ENCODE measurements around the gene ZNF239. TPM values are rescaled to one million over a fixed set of nuclear protein-coding genes. Genes with fewer than 3 reads are reported as not detected.

Gene ZNF239
- total and polyA plus RNA-seq, 2 of the 4 experiments (the other 2 are of a cell fraction): 7.4 to 12.7 TPM

DNA sequence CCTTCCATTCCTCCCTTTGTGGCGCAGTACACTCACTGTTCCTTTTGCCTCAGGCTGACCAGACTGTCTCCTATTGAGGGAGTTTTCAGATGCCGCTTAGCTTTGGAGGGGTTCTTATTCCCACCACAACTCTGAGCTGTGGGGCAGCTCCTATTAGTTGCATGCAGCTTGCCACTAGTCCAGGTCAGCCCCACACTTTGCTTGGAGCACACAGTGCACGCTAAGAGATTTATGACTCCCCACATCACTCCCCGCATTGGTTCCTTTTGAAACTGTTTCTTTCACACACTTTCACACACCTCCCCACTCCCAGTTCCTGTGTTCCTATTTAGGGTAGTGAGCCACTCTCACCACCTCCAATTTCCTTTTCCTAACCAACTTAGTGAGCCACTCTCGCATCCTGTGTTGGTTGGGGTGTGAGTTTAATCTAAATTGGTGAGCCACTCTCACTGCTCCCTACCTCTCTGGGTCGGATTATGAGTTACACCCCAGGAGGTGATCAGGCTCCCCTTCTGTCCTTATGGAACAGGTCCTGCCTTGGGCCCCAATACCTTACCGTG lies 21.4 kb upstream of the ZNF239 start:
- no peak overlapping the region for H3K4me3 ChIP-seq (ENCODE audit: insufficient read depth, low read depth, low read length)
- WGBS, 2 experiments (ENCODE audit: extremely low coverage in 2 of 2, insufficient read length in 1 of 2): 50% methylated on average over 1 of the region's 7 CpGs; no CpG with 5 or more reads in 1 of the 2 experiments
- no TSS peak for BruUV-seq (replicated peaks)

More for the DNA sequence above, 21.4 kb upstream of the ZNF239 start:
- Histone ChIP-seq H3K36me3 (ENCODE audit: control insufficient read depth, insufficient read depth, low read length) (no peaks in the 10 kb centered on the region), H3K27ac (ENCODE audit: insufficient read depth, low read length) (no peak overlapping the region), H4K5ac (ENCODE audit: low read depth, low read length) (0 out of 2 replicates have a peak overlapping the region, but pooled peaks have one; percentile 1), H2AK5ac (ENCODE audit: low read depth, low read length) (no peak overlapping the region), H2BK120ac (ENCODE audit: low read depth, low read length) (no peak overlapping the region), H3K9ac (ENCODE audit: low read depth, low read length) (no peak overlapping the region), H4K8ac (ENCODE audit: low read depth in 2 of 2, low read length in 2 of 2) (peak overlapping the region; percentile 88 to 93; a peak in 3 of 4 replicates), H3K79me1 (ENCODE audit: low read depth in 1 of 2, low read length in 2 of 2) (no peaks in the 10 kb centered on the region), H2AK9ac (replicated peaks; ENCODE audit: low read depth, low read length, poor library complexity) (no peak overlapping the region), H2BK20ac (ENCODE audit: low read depth, low read length) (no peak overlapping the region), H3K4me2 (ENCODE audit: low read depth, low read length) (peak overlapping the region; percentile 97; the same call in 1 of the 2 replicates), H4K91ac (ENCODE audit: insufficient read depth, low read depth, low read length) (no peak overlapping the region), H3K23ac (ENCODE audit: low read depth, low read length) (no peak overlapping the region), H3K27me3 (ENCODE audit: control insufficient read depth, insufficient read depth, low read length) (peaks cover 3% of the 10 kb centered on the region), H2AFZ (replicated peaks; ENCODE audit: low read length, poor library complexity) (peak overlapping the region; percentile 93), H2BK5ac (ENCODE audit: low read depth, low read length, poor library complexity, severe bottlenecking) (no peak overlapping the region), H3K4ac (ENCODE audit: low read depth, low read length) (no peak overlapping the region), H3K18ac (ENCODE audit: low read depth, low read length) (no peak overlapping the region), H4K20me1 (ENCODE audit: insufficient read depth, low read length) (no peaks in the 10 kb centered on the region), H3K56ac (ENCODE audit: extremely low read depth, insufficient read depth, low read length) (no peak overlapping the region), H3K9me1 (ENCODE audit: insufficient read depth, low read length) (no peaks in the 10 kb centered on the region), H2BK15ac (ENCODE audit: low read depth, low read length) (no peak overlapping the region), H3K14ac (replicated peaks; ENCODE audit: low read depth, low read length) (no peak overlapping the region), H3K4me1 (ENCODE audit: control insufficient read depth, insufficient read depth, low read length) (peaks cover 3% of the 10 kb centered on the region; the same call in 1 of the 2 replicates), H3K9me3 (ENCODE audit: control insufficient read depth, insufficient read depth, low read length) (peaks cover 12% of the 10 kb centered on the region)
- intact Hi-C loops (cut with micrococcal nuclease): no loop called here
- in situ Hi-C loops (cut with MboI; ENCODE audit: low sequenced_read_pairs): no loop called here
- ChIA-PET POLR2A (ENCODE audit: unreplicated experiment) (no interaction called here), CTCF (no interaction called here)
- no peak for DNase-seq
- peak; percentile 46 for ATAC-seq (ENCODE audit: low read depth)
- TF ChIP-seq, protein P1, sequence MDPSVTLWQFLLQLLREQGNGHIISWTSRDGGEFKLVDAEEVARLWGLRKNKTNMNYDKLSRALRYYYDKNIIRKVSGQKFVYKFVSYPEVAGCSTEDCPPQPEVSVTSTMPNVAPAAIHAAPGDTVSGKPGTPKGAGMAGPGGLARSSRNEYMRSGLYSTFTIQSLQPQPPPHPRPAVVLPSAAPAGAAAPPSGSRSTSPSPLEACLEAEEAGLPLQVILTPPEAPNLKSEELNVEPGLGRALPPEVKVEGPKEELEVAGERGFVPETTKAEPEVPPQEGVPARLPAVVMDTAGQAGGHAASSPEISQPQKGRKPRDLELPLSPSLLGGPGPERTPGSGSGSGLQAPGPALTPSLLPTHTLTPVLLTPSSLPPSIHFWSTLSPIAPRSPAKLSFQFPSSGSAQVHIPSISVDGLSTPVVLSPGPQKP (IDR thresholded peaks at IDR 0.05; ENCODE audit: borderline replicate concordance, low read depth, low read length): no peak
- TF ChIP-seq RFX5 (IDR thresholded peaks at IDR 0.05; ENCODE audit: low read depth, low read length) (no peak), MAZ (IDR thresholded peaks at IDR 0.05; ENCODE audit: borderline replicate concordance, low read depth, low read length) (no peak), SMC3 (IDR thresholded peaks at IDR 0.05; ENCODE audit: low read depth, low read length) (no peak)
- TF ChIP-seq, protein P2, sequence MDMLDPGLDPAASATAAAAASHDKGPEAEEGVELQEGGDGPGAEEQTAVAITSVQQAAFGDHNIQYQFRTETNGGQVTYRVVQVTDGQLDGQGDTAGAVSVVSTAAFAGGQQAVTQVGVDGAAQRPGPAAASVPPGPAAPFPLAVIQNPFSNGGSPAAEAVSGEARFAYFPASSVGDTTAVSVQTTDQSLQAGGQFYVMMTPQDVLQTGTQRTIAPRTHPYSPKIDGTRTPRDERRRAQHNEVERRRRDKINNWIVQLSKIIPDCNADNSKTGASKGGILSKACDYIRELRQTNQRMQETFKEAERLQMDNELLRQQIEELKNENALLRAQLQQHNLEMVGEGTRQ (IDR thresholded peaks at IDR 0.05; ENCODE audit: low read depth, low read length): no peak
- dilution Hi-C loops (cut with HindIII; ENCODE audit: low sequenced_read_pairs, unreplicated experiment): no loop called here

Data from IMR-90 (cell line).